ENCODE data around the gene XCR1. TPM values are rescaled to one million over a fixed set of nuclear protein-coding genes. Genes with fewer than 3 reads are reported as not detected.

The XCR1 gene
- total and polyA plus RNA-seq, 2 of the 8 experiments (the other 6 are each of a cell fraction or from before 2014, with no cell fraction given), result 0.53 TPM; not detected in 1

- Histone ChIP-seq H3K27me3 (replicated peaks in 1 of 4; ENCODE audit: control insufficient read depth in 3 of 4, extremely low read depth in 1 of 4, insufficient read depth in 3 of 4, low read length in 3 of 4) (no peaks in the 10 kb centered on the region), H2BK5ac (ENCODE audit: low read depth, low read length) (no peak overlapping the region), H4K20me1 (replicated peaks in 1 of 2; ENCODE audit: control insufficient read depth in 1 of 2, insufficient read depth in 2 of 2, low read length in 2 of 2) (peaks cover 0 to 2% of the 10 kb centered on the region in 2 experiments), H3K23ac (ENCODE audit: insufficient read length) (no peak overlapping the region), H3K79me2 (ENCODE audit: control insufficient read depth in 1 of 2, insufficient read depth in 2 of 2, low read length in 2 of 2) (no peaks in the 10 kb centered on the region), H3K4me1 (replicated peaks in 1 of 4; ENCODE audit: control insufficient read depth in 3 of 4, insufficient read depth in 4 of 4, low read length in 3 of 4) (no peaks in the 10 kb centered on the region), H3K27ac (ENCODE audit: low read depth, low read length) (no peak overlapping the region), H3K4me2 (ENCODE audit: insufficient read depth in 1 of 2, low read depth in 2 of 2, low read length in 2 of 2) (no peak overlapping the region), H3K18ac (ENCODE audit: extremely low read depth, low read length) (no peak overlapping the region), H2BK120ac (replicated peaks; ENCODE audit: low read depth, low read length) (no peak overlapping the region), H3K9ac (replicated peaks in 1 of 4; ENCODE audit: extremely low read depth in 1 of 4, low read depth in 3 of 4, low read length in 3 of 4) (no peak overlapping the region), H3K4me3 (ENCODE audit: extremely low read depth in 1 of 4, insufficient read depth in 2 of 4, low read depth in 3 of 4, low read length in 4 of 4) (no peak overlapping the region), H3K36me3 (ENCODE audit: control insufficient read depth in 2 of 4, insufficient read depth in 4 of 4, low read length in 3 of 4) (no peaks in the 10 kb centered on the region), H2BK15ac (ENCODE audit: low read length) (no peak overlapping the region), H2BK12ac (ENCODE audit: low read depth, low read length) (no peak overlapping the region), H4K8ac (ENCODE audit: extremely low read depth, insufficient read depth, low read length) (no peak overlapping the region), H2AFZ (ENCODE audit: low read length) (no peak overlapping the region), H2BK20ac (ENCODE audit: low read length) (no peak overlapping the region), H2AK5ac (ENCODE audit: low read depth, low read length) (no peak overlapping the region), H3K23me2 (ENCODE audit: low read depth, low read length) (no peaks in the 10 kb centered on the region), H3K9me3 (ENCODE audit: insufficient read depth in 2 of 2, low read depth in 1 of 2, low read length in 1 of 2) (no peaks in the 10 kb centered on the region), H3K14ac (ENCODE audit: insufficient read length) (no peak overlapping the region), H3K56ac (replicated peaks; ENCODE audit: insufficient read length, low read depth, low read length) (no peak overlapping the region), H3K79me1 (ENCODE audit: low read depth, low read length) (no peaks in the 10 kb centered on the region), H3K4ac (replicated peaks; ENCODE audit: insufficient read length, low read depth, low read length) (no peak overlapping the region), H4K91ac (replicated peaks; ENCODE audit: insufficient read length, low read length) (no peak overlapping the region), H4K5ac (ENCODE audit: insufficient read length, low read depth, low read length) (no peak overlapping the region)
- CTCF ChIA-PET (ENCODE audit: partially characterized antibody), result interaction anchor here (0.9 to 3.5 kb wide), 4 partner anchors 12 to 320 kb away, joined by 3 to 30 read pairs (median 6); no protein-coding TSS in a partner anchor
- 89% methylated on average over 8 of the region's 8 CpGs; no CpG with 5 or more reads in 1 of the 2 experiments for WGBS, 2 experiments (ENCODE audit: extremely low coverage in 1 of 2, insufficient coverage in 1 of 2, insufficient read length in 1 of 2, insufficient replicate concordance in 2 of 2, low coverage in 1 of 2, low lambda C conversion rate in 2 of 2, missing lambda C conversion rate in 1 of 2)
- DNase-seq (ENCODE audit: low read depth in 1 of 2, low spot score in 2 of 2), result no peak
- TF ChIP-seq JUND (IDR thresholded peaks at IDR 0.05; ENCODE audit: low read length), result no peak
- FAIRE-seq, result no peak
- POLR2A ChIA-PET (ENCODE audit: partially characterized antibody), result no interaction called here
Observed at GRCh38 chr3:46052531-46052930, 25.2 kb upstream of the XCR1 start.

Data from H1 (cell line).